Mesothelial cell of epicardium (in vitro differentiated cells): ENCODE results near the gene HTR3D. TPM values are rescaled to one million over a fixed set of nuclear protein-coding genes. Genes with fewer than 3 reads are reported as not detected.

ENCODE experiments used
- DNase-seq, 2 experiments: peaks; one replicate each; pipeline ENCODE4 v3.0.0; 2021; ENCODE audit warnings: low spot score in 2 of 2; ENCODE audit not compliant: unreplicated experiment in 2 of 2
- H3K27ac Mint-ChIP-seq: 2 replicates; pipeline ENCODE4 v1.8.0; 2021; ENCODE audit warnings: mixed read lengths
- H3K27me3 Mint-ChIP-seq: 2 replicates; pipeline ENCODE4 v1.8.0; 2021; ENCODE audit warnings: low read depth, mixed read lengths
- H3K36me3 Mint-ChIP-seq: 2 replicates; pipeline ENCODE4 v1.8.0; 2021; ENCODE audit warnings: mixed read lengths
- H3K4me1 Mint-ChIP-seq: 2 replicates; pipeline ENCODE4 v1.8.0; 2021; ENCODE audit warnings: mixed read lengths
- H3K4me3 Mint-ChIP-seq: 2 replicates; pipeline ENCODE4 v1.8.0; 2021; ENCODE audit warnings: mild to moderate bottlenecking, moderate library complexity, mixed read lengths
- H3K9me3 Mint-ChIP-seq: 2 replicates; pipeline ENCODE4 v1.8.0; 2021; ENCODE audit warnings: mixed read lengths
- CTCF ChIP-seq: fragments of 200-600 bp; sonication (generic); IDR thresholded peaks from one replicate; pipeline ENCODE4 v1.5.0; 2021; ENCODE audit warnings: antibody characterized with exemption; ENCODE audit not compliant: unreplicated experiment
- total RNA-seq: library from RNA; stranded (reverse); gene quantifications from 3 replicates; pipeline ENCODE4 v1.2.1, GENCODE V29; 2021

HTR3D gene
- total RNA-seq, result not detected in 3 replicates

- Mint-ChIP-seq H3K36me3 (no peaks in the 10 kb centered on the region), H3K9me3 (peaks cover 7% of the 10 kb centered on the region), H3K4me3 (no peak within 1 kb of the TSS), H3K4me1 (no peaks in the 10 kb centered on the region), H3K27me3 (peaks cover 25% of the 10 kb centered on the region), H3K27ac (no peak within 1 kb of the TSS)
- no peak for TF ChIP-seq CTCF
- no peak for DNase-seq
Measured at GRCh38 chr3:184031187-184031792, at the start of gene HTR3D. TSS of gene HTR3D (plus strand) at chr3:184031742. CDS start at chr3:184031742, 0 bp downstream.

GRCh38 chr3:183981990-183982644 lies 49.4 kb upstream of the HTR3D start:
- H3K9me3 Mint-ChIP-seq, result no peaks in the 10 kb centered on the region
- H3K4me3 Mint-ChIP-seq, result no peak overlapping the region
- no peak for DNase-seq
- H3K27ac Mint-ChIP-seq, result no peak overlapping the region
- H3K4me1 Mint-ChIP-seq, result no peaks in the 10 kb centered on the region
- TF ChIP-seq CTCF, result no peak
- H3K36me3 Mint-ChIP-seq, result peaks cover 37% of the 10 kb centered on the region
- no peaks in the 10 kb centered on the region for H3K27me3 Mint-ChIP-seq

GRCh38 chr3:183984127-183984740 lies 47.3 kb upstream of the HTR3D start:
- no peak overlapping the region for H3K4me3 Mint-ChIP-seq
- DNase-seq, result no peak
- no peaks in the 10 kb centered on the region for H3K4me1 Mint-ChIP-seq
- H3K9me3 Mint-ChIP-seq, result no peaks in the 10 kb centered on the region
- H3K27me3 Mint-ChIP-seq, result no peaks in the 10 kb centered on the region
- H3K27ac Mint-ChIP-seq, result peak overlapping the region; percentile 51
- H3K36me3 Mint-ChIP-seq, result peaks cover 42% of the 10 kb centered on the region
- TF ChIP-seq CTCF, result no peak

GRCh38 chr3:183984749-183985729 lies 46.5 kb upstream of the HTR3D start:
- H3K4me3 Mint-ChIP-seq, result no peak overlapping the region
- no peaks in the 10 kb centered on the region for H3K9me3 Mint-ChIP-seq
- TF ChIP-seq CTCF, result no peak
- H3K27ac Mint-ChIP-seq, result no peak overlapping the region
- no peaks in the 10 kb centered on the region for H3K27me3 Mint-ChIP-seq
- no peaks in the 10 kb centered on the region for H3K4me1 Mint-ChIP-seq
- peaks cover 39% of the 10 kb centered on the region for H3K36me3 Mint-ChIP-seq
- DNase-seq, result no peak

- Mint-ChIP-seq H3K4me1 (peaks cover 13% of the 10 kb centered on the region), H3K9me3 (no peaks in the 10 kb centered on the region), H3K27ac (no peak overlapping the region), H3K4me3 (no peak overlapping the region), H3K27me3 (no peaks in the 10 kb centered on the region), H3K36me3 (peaks cover 34% of the 10 kb centered on the region)
- DNase-seq, result no peak
- TF ChIP-seq CTCF, result no peak
Measured at GRCh38 chr3:183987000-183987600, 44.4 kb upstream of the HTR3D start.
